Activated naive CD4-positive, alpha-beta T cell treated with anti-CD3 and anti-CD28 coated beads, Interleukin-2, amount 10 ng/mL, durations not matched to agents 7 days and 5 days (primary cell): Measurements from ENCODE around the gene CAB39.
"Not testable (repeated sequence)": the region's sequence is repeated elsewhere in the genome, so short reads cannot be mapped to it uniquely, and the experiment has no call there.

Experiments used
- CTCF ChIA-PET: fragments of 350-600 bp; sonication (Branson Sonifier 250); formaldehyde crosslinking; loops from one replicate; lab custom pipeline; 2021; ENCODE audit warnings: antibody characterized with exemption; lab: Charles Lee
- DNase-seq: peaks from one replicate; pipeline ENCODE4 v3.0.0-alpha.2; 2020
- H3K27ac Mint-ChIP-seq: one replicate; pipeline ENCODE4 v1.8.0; 2021; ENCODE audit warnings: mild to moderate bottlenecking, moderate library complexity, mixed read lengths
- H3K27me3 Mint-ChIP-seq: one replicate; pipeline ENCODE4 v1.8.0; 2021; ENCODE audit warnings: mild to moderate bottlenecking, mixed read lengths
- H3K36me3 Mint-ChIP-seq: one replicate; pipeline ENCODE4 v1.8.0; 2021; ENCODE audit warnings: mixed read lengths
- H3K4me1 Mint-ChIP-seq: one replicate; pipeline ENCODE4 v1.8.0; 2021; ENCODE audit warnings: mixed read lengths
- H3K4me3 Mint-ChIP-seq: one replicate; pipeline ENCODE4 v1.8.0; 2021; ENCODE audit warnings: mild to moderate bottlenecking, moderate library complexity, mixed read lengths
- H3K9me3 Mint-ChIP-seq: one replicate; pipeline ENCODE4 v1.8.0; 2021; ENCODE audit warnings: mixed read lengths

CAB39 gene

GRCh38 chr2:230691005-230691647 is 21.5 kb upstream of the CAB39 start:
- Mint-ChIP-seq H3K36me3 (peaks cover 3% of the 10 kb centered on the region), H3K4me3 (no peak overlapping the region), H3K27ac (no peak overlapping the region), H3K4me1 (peaks cover 20% of the 10 kb centered on the region), H3K9me3 (peaks cover 2% of the 10 kb centered on the region), H3K27me3 (peaks cover 5% of the 10 kb centered on the region)
- DNase-seq = no peak
- CTCF ChIA-PET = interaction anchor here (1.5 kb wide), 1 partner anchor 21 kb away, joined by 6 read pairs; the partner anchor contains the start of gene CAB39

GRCh38 chr2:230692760-230693159 is 19.9 kb upstream of the CAB39 start:
- no peak overlapping the region for H3K27ac Mint-ChIP-seq
- H3K4me1 Mint-ChIP-seq = peaks cover 24% of the 10 kb centered on the region
- H3K9me3 Mint-ChIP-seq = peaks cover 2% of the 10 kb centered on the region
- no peaks in the 10 kb centered on the region for H3K27me3 Mint-ChIP-seq
- H3K36me3 Mint-ChIP-seq = peaks cover 3% of the 10 kb centered on the region
- CTCF ChIA-PET = interaction anchor here (0.9 kb wide), 1 partner anchor 12 kb away, joined by 3 read pairs; no protein-coding TSS in a partner anchor
- no peak for DNase-seq
- H3K4me3 Mint-ChIP-seq = no peak overlapping the region

GRCh38 chr2:230693411-230693810 is 19.2 kb upstream of the CAB39 start:
- Mint-ChIP-seq H3K4me1 (peaks cover 24% of the 10 kb centered on the region), H3K36me3 (peaks cover 3% of the 10 kb centered on the region), H3K27me3 (no peaks in the 10 kb centered on the region), H3K4me3 (no peak overlapping the region), H3K27ac (no peak overlapping the region), H3K9me3 (peaks cover 2% of the 10 kb centered on the region)
- no peak for DNase-seq
- CTCF ChIA-PET = no interaction called here

DNA sequence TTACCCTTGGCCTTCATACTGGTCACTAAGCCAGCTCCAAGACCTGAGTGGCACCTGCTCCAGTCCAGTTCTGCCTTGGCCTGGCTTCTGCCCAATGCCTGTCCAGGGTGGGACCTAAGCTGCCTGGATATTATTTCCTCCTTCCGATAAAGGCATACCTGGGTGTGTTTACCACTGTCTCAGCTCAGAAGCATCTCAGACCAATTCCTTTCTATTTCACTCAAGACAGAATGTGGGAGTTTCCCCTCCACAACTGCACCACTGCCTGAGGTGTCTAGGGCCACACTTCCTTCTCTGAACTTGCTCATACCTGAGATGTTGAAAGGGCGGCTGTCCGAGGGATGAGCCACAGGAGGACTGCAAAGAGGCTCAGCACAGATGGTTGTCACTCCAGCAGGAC is 18.4 kb upstream of the CAB39 start:
- Mint-ChIP-seq H3K27ac (peak overlapping the region; percentile 73), H3K4me1 (peaks cover 27% of the 10 kb centered on the region), H3K27me3 (no peaks in the 10 kb centered on the region), H3K4me3 (no peak overlapping the region), H3K36me3 (peaks cover 3% of the 10 kb centered on the region), H3K9me3 (peaks cover 2% of the 10 kb centered on the region)
- peak; percentile 36 for DNase-seq
- CTCF ChIA-PET = interaction anchor here (1.2 kb wide), 1 partner anchor 17 kb away, joined by 3 read pairs; no protein-coding TSS in a partner anchor

GRCh38 chr2:230695551-230695950 is 17.1 kb upstream of the CAB39 start:
- Mint-ChIP-seq H3K36me3 (peaks cover 3% of the 10 kb centered on the region), H3K4me3 (no peak overlapping the region)

GRCh38 chr2:230696670-230697069 is 16.0 kb upstream of the CAB39 start:
- no peak for DNase-seq
- no peaks in the 10 kb centered on the region for H3K27me3 Mint-ChIP-seq
- CTCF ChIA-PET = interaction anchor here (0.9 to 1.0 kb wide), 2 partner anchors 8 to 30 kb away, joined by 3 read pairs; no protein-coding TSS in a partner anchor
- no peak overlapping the region for H3K27ac Mint-ChIP-seq
- H3K9me3 Mint-ChIP-seq = peaks cover 8% of the 10 kb centered on the region
- no peak overlapping the region for H3K4me3 Mint-ChIP-seq
- H3K36me3 Mint-ChIP-seq = peaks cover 6% of the 10 kb centered on the region
- peaks cover 33% of the 10 kb centered on the region for H3K4me1 Mint-ChIP-seq

More at GRCh38 chr2:230695551-230695950, 17.1 kb upstream of the CAB39 start:
- no peak for DNase-seq
- Mint-ChIP-seq H3K9me3 (peaks cover 2% of the 10 kb centered on the region), H3K27ac (no peak overlapping the region), H3K4me1 (peaks cover 29% of the 10 kb centered on the region), H3K27me3 (no peaks in the 10 kb centered on the region)
- CTCF ChIA-PET = interaction anchor here (0.6 to 1.0 kb wide), 2 partner anchors 29 to 199 kb away, joined by 3 read pairs; no protein-coding TSS in a partner anchor

DNA sequence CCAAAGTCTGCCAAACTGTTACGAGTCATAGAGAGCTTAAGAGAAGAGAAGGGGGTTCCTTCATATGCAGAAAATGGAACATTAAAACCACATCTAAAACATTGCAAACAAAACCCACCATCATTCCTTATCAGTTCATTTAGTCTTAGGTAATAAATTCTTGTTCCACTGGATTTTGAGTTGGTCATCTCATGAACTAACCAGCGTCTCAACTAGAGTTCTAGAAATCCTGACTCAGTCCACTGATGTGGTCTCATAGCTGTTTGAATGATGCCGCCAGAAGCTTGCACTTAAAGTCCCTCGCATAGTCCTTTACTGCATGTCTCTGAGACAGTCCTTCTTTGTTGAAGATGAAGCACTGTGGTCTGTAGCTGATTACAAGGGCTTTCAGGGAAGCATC is 15.0 kb upstream of the CAB39 start:
- no peak overlapping the region for H3K27ac Mint-ChIP-seq
- H3K4me3 Mint-ChIP-seq = no peak overlapping the region
- H3K9me3 Mint-ChIP-seq = peaks cover 14% of the 10 kb centered on the region
- no peaks in the 10 kb centered on the region for H3K27me3 Mint-ChIP-seq
- H3K36me3 Mint-ChIP-seq = peaks cover 14% of the 10 kb centered on the region
- peaks cover 33% of the 10 kb centered on the region for H3K4me1 Mint-ChIP-seq
- DNase-seq = no peak
- CTCF ChIA-PET = no interaction called here

DNA sequence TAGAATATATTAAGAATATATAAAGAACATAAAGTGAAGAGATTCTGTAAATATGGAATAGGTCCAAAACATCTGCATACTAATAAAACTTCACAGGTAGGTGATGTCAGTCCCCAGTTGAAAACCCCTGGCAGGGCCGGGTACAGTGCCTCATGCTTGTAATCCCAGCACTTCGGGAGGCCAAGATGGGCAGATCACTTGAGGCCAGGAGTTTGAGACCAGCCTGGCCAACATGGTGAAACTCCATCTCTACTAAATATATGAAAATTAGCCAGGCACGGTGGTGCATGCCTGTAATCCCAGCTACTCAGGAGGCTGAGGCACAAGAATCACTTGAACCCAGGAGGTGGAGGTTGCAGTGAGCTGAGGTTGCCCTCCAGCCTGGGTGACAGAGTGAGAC is 13.9 kb upstream of the CAB39 start:
- DNase-seq = not testable (repeated sequence)

DNA sequence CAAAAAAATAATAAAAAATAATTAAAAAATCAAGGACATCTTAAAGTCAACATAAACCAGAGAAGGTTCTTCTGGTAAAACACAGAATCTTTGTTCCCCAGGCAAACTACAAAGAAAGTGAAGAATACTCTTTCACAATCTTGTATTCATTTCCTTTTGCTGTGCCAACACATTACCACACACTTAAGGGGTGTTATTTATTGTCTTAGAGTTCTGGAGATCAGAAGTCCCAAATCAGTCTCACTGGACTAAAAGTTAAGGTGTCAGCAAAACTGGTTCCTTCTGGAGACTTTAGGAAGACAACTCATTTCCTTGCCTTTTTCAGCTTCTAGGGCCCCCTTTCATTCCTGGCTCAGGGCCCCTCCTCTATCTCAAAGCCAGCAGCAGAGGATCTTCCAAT is 12.2 kb upstream of the CAB39 start:
- H3K36me3 Mint-ChIP-seq = peaks cover 23% of the 10 kb centered on the region
- DNase-seq = no peak
- H3K4me1 Mint-ChIP-seq = peaks cover 21% of the 10 kb centered on the region
- no peak overlapping the region for H3K27ac Mint-ChIP-seq
- H3K27me3 Mint-ChIP-seq = peaks cover 3% of the 10 kb centered on the region
- CTCF ChIA-PET = interaction anchor here (1.1 kb wide), 1 partner anchor 12 kb away, joined by 3 read pairs; the partner anchor contains the start of gene CAB39
- H3K9me3 Mint-ChIP-seq = peaks cover 26% of the 10 kb centered on the region
- H3K4me3 Mint-ChIP-seq = no peak overlapping the region

More for the DNA sequence above, 13.9 kb upstream of the CAB39 start:
- H3K4me3 Mint-ChIP-seq, H3K27me3 Mint-ChIP-seq, H3K27ac Mint-ChIP-seq, CTCF ChIA-PET: not testable (repeated sequence)
- Mint-ChIP-seq H3K9me3 (peaks cover 21% of the 10 kb centered on the region), H3K36me3 (peaks cover 21% of the 10 kb centered on the region), H3K4me1 (peaks cover 27% of the 10 kb centered on the region)

DNA sequence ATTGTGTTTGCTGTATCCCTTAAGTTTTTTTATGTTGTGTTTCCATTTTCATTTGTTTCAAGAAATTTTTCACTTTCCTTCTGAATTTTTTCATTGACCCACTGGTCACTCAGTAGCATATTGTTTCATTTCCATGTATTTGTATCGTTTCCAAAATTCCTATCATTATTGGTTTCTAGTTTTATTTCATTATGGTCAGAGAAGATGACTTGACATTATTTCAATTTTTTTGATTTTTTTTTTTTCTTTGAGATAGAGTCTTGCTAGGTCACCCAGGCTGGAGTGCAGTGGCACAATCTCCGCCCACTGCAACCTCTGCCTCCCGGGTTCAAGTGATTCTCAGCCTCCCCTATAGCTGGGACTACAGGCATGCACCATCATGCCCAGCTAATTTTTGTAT is 11.3 kb upstream of the CAB39 start:
- DNase-seq = no peak
- CTCF ChIA-PET = no interaction called here
- Mint-ChIP-seq H3K27me3 (peaks cover 3% of the 10 kb centered on the region), H3K27ac (no peak overlapping the region), H3K4me1 (peaks cover 26% of the 10 kb centered on the region), H3K9me3 (peaks cover 33% of the 10 kb centered on the region), H3K36me3 (peaks cover 29% of the 10 kb centered on the region), H3K4me3 (no peak overlapping the region)

GRCh38 chr2:230702457-230702856 is 10.2 kb upstream of the CAB39 start:
- peak overlapping the region; percentile 12 for H3K27ac Mint-ChIP-seq
- H3K36me3 Mint-ChIP-seq = peaks cover 31% of the 10 kb centered on the region
- H3K4me3 Mint-ChIP-seq, H3K27me3 Mint-ChIP-seq, DNase-seq: not testable (repeated sequence)
- peaks cover 33% of the 10 kb centered on the region for H3K9me3 Mint-ChIP-seq
- H3K4me1 Mint-ChIP-seq = peaks cover 22% of the 10 kb centered on the region
- CTCF ChIA-PET = interaction anchor here (0.7 to 1.1 kb wide), 2 partner anchors 16 to 19 kb away, joined by 3 read pairs; no protein-coding TSS in a partner anchor

- Mint-ChIP-seq H3K27me3 (peaks cover 7% of the 10 kb centered on the region), H3K9me3 (peaks cover 33% of the 10 kb centered on the region), H3K4me1 (peaks cover 22% of the 10 kb centered on the region), H3K4me3 (no peak overlapping the region), H3K36me3 (peaks cover 31% of the 10 kb centered on the region), H3K27ac (no peak overlapping the region)
- DNase-seq = no peak
- CTCF ChIA-PET = interaction anchor here (0.7 kb wide), 2 partner anchors 17 to 95 kb away, joined by 3 read pairs; no protein-coding TSS in a partner anchor
Measured at GRCh38 chr2:230703514-230703913, 9.1 kb upstream of the CAB39 start.

- DNase-seq = no peak
- Mint-ChIP-seq H3K27me3 (peaks cover 7% of the 10 kb centered on the region), H3K9me3 (peaks cover 30% of the 10 kb centered on the region), H3K4me3 (no peak overlapping the region), H3K27ac (no peak overlapping the region), H3K4me1 (peaks cover 15% of the 10 kb centered on the region), H3K36me3 (peaks cover 31% of the 10 kb centered on the region)
- CTCF ChIA-PET = interaction anchor here (1.0 kb wide), 1 partner anchor 24 kb away, joined by 3 read pairs; no protein-coding TSS in a partner anchor
Measured at GRCh38 chr2:230706053-230706521, 6.6 kb upstream of the CAB39 start.

GRCh38 chr2:230706966-230707365 is 5.7 kb upstream of the CAB39 start:
- peaks cover 7% of the 10 kb centered on the region for H3K27me3 Mint-ChIP-seq
- DNase-seq = no peak
- H3K4me1 Mint-ChIP-seq = peaks cover 24% of the 10 kb centered on the region
- CTCF ChIA-PET = no interaction called here
- H3K9me3 Mint-ChIP-seq = peaks cover 24% of the 10 kb centered on the region
- H3K27ac Mint-ChIP-seq = no peak overlapping the region
- no peak overlapping the region for H3K4me3 Mint-ChIP-seq
- peaks cover 25% of the 10 kb centered on the region for H3K36me3 Mint-ChIP-seq
